Keratinocyte (primary cell): Measurements from ENCODE around the gene BEND5. TPM values are rescaled to one million over a fixed set of nuclear protein-coding genes. Genes with fewer than 3 reads are reported as not detected.

Experiments
- DNase-seq: peaks from one replicate; pipeline ENCODE4 v3.0.0-alpha.2; 2011; ENCODE audit warnings: low read depth, missing footprints, low spot score
- FAIRE-seq: peaks from 2 replicates; lab custom pipeline; 2011; peaks lifted over from hg19 to GRCh38; lab: Jason Lieb, UNC
- H2AFZ ChIP-seq: 2 replicates; pipeline ENCODE4 v1.6.0; 2012; ENCODE audit warnings: low read length, control low read depth, inconsistent platforms; ENCODE audit not compliant: control insufficient read depth
- H3K27ac ChIP-seq: 2 replicates; pipeline ENCODE4 v1.5.1; 2011; ENCODE audit warnings: low read length; ENCODE audit not compliant: control insufficient read depth, insufficient read depth
- H3K27me3 ChIP-seq: 3 replicates; pipeline ENCODE4 v1.6.0; 2011; ENCODE audit warnings: low read length; ENCODE audit not compliant: control insufficient read depth, insufficient read depth; ENCODE audit errors: extremely low read depth
- H3K36me3 ChIP-seq, 2 experiments: 2 replicates in 1 of 2; 3 replicates in 1 of 2; pipeline ENCODE4 v1.5.1; 2011; ENCODE audit warnings: low read length in 2 of 2, mild to moderate bottlenecking in 1 of 2; ENCODE audit not compliant: control insufficient read depth in 2 of 2, insufficient read depth in 2 of 2; ENCODE audit errors: extremely low read depth in 1 of 2
- H3K4me1 ChIP-seq: 3 replicates; pipeline ENCODE4 v1.5.1; 2011; ENCODE audit warnings: low read length; ENCODE audit not compliant: control insufficient read depth, insufficient read depth; ENCODE audit errors: extremely low read depth
- H3K4me2 ChIP-seq: 3 replicates; pipeline ENCODE4 v1.6.0; 2011; ENCODE audit warnings: low read depth, low read length; ENCODE audit not compliant: control insufficient read depth, insufficient read depth; ENCODE audit errors: extremely low read depth
- H3K4me3 ChIP-seq, 3 experiments: fragments of 200-600 bp in 1 of 3; sonication (generic) in 1 of 3; 2 replicates in 2 of 3; 3 replicates in 1 of 3; pipeline ENCODE4 v1.5.1; 2011 to 2016; ENCODE audit warnings: low read length in 3 of 3, mild to moderate bottlenecking in 3 of 3, control low read depth in 2 of 3, inconsistent platforms in 1 of 3, low read depth in 1 of 3, mixed read lengths in 1 of 3, mixed run types in 1 of 3, moderate library complexity in 1 of 3; ENCODE audit not compliant: control insufficient read depth in 2 of 3, insufficient read depth in 2 of 3; ENCODE audit errors: extremely low read depth in 1 of 3
- H3K79me2 ChIP-seq: 2 replicates; pipeline ENCODE4 v1.6.0; 2012; ENCODE audit warnings: low read length; ENCODE audit not compliant: control insufficient read depth, insufficient read depth
- H3K9ac ChIP-seq: 3 replicates; pipeline ENCODE4 v1.6.0; 2011; ENCODE audit warnings: low read length; ENCODE audit not compliant: control insufficient read depth, insufficient read depth; ENCODE audit errors: extremely low read depth
- H3K9me1 ChIP-seq: 3 replicates; pipeline ENCODE4 v1.6.0; 2011; ENCODE audit warnings: low read length; ENCODE audit not compliant: control insufficient read depth, insufficient read depth; ENCODE audit errors: extremely low read depth
- H3K9me3 ChIP-seq: 2 replicates; pipeline ENCODE4 v1.5.1; 2012; ENCODE audit warnings: low read depth, low read length; ENCODE audit not compliant: control insufficient read depth
- H4K20me1 ChIP-seq: 3 replicates; pipeline ENCODE4 v1.6.0; 2011; ENCODE audit warnings: low read length; ENCODE audit not compliant: control insufficient read depth, insufficient read depth; ENCODE audit errors: extremely low read depth
- CTCF ChIP-seq, 3 experiments: IDR thresholded peaks in 1 of 3; conservative IDR thresholded peaks in 1 of 3; optimal IDR thresholded peaks in 1 of 3; 2 replicates in 2 of 3; 3 replicates in 1 of 3; pipeline versions ENCODE3 to v1.5.1; 2011; ENCODE audit warnings: low read length in 3 of 3, mild to moderate bottlenecking in 3 of 3, moderate library complexity in 2 of 3, control low read depth in 1 of 3, inconsistent platforms in 1 of 3; ENCODE audit not compliant: insufficient read depth in 2 of 3; ENCODE audit errors: extremely low read depth in 1 of 3
- EZH2 ChIP-seq: IDR thresholded peaks from one replicate; pipeline ENCODE4 v1.6.1; 2012; ENCODE audit warnings: inconsistent platforms, mild to moderate bottlenecking, low read length, moderate library complexity
- dilution Hi-C: fragments of 300-500 bp; cut with MboI; formaldehyde crosslinking; loops from one replicate; pipeline ENCODE4 v1.7.0; 2020; ENCODE audit warnings: low sequenced_read_pairs; ENCODE audit not compliant: extremely low pct_ligation_motif_present
- polyA plus RNA-seq, 5 experiments: library from polyadenylated mRNA; depleted of rRNA in 3 of 5; stranded (reverse) in 3 of 5; stranded (forward) in 1 of 5; unstranded in 1 of 5; fragments of >200 nt; gene quantifications; 1 replicate in 1 of 5; 2 replicates in 3 of 5; 3 replicates in 1 of 5; pipeline versions ENCODE4 v1.2.1 to v1.2.3, GENCODE V29; 2011 to 2012; ENCODE audit warnings: missing spikeins in 2 of 5, low read depth in 1 of 5, low replicate concordance in 1 of 5

The BEND5 gene
- polyA plus RNA-seq, 1 donor (not counting 4 experiments of a cell fraction or from before 2014, with no cell fraction given), result not detected

DNA sequence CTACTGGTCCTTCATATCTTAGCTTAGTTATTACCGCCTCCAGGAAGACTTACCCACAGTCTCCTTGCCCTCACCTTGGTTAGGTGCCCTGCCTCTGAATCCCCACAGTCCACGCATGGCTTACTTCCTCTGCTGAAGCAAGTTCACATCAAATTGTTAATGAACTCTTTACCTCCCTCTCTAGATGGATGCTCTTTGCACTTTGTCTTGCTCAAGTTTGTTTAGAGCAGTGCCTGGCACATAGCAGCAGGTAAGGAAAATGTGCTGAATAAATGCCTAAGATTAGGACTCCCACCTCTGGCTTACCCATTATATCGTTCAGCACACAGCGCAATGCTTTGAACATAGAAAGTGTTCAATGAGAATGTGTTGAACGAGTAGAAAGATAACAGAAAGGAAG lies 90.5 kb downstream of the BEND5 start:
- Histone ChIP-seq H3K9me3 (no peaks in the 10 kb centered on the region), H3K9ac (no peak overlapping the region), H3K27me3 (no peaks in the 10 kb centered on the region), H2AFZ (no peak overlapping the region), H3K79me2 (no peaks in the 10 kb centered on the region), H3K36me3 (no peaks in the 10 kb centered on the region), H3K9me1 (no peaks in the 10 kb centered on the region), H3K4me3 (no peak overlapping the region), H4K20me1 (no peaks in the 10 kb centered on the region), H3K27ac (no peak overlapping the region), H3K4me2 (no peak overlapping the region), H3K4me1 (peaks cover 4% of the 10 kb centered on the region)
- dilution Hi-C loops, result no loop called here
- TF ChIP-seq CTCF (optimal IDR thresholded peaks at IDR 0.05 in 1 of 3, IDR thresholded peaks at IDR 0.05 in 1 of 3, conservative IDR thresholded peaks at IDR 0.05 in 1 of 3; ENCODE audit: extremely low read depth in 1 of 3, insufficient read depth in 2 of 3, low read length in 3 of 3) (no peak), EZH2 (no peak)
- DNase-seq, result no peak
- no peak for FAIRE-seq

- H3K9ac ChIP-seq, result no peak overlapping the region
- H3K79me2 ChIP-seq, result no peaks in the 10 kb centered on the region
- no peaks in the 10 kb centered on the region for H3K9me3 ChIP-seq
- H3K4me2 ChIP-seq, result no peak overlapping the region
- no peak overlapping the region for H3K27ac ChIP-seq
- no peak overlapping the region for H2AFZ ChIP-seq
- no peaks in the 10 kb centered on the region for H3K36me3 ChIP-seq
- FAIRE-seq (no peak), DNase-seq (no peak)
- H3K27me3 ChIP-seq, result no peaks in the 10 kb centered on the region
- TF ChIP-seq EZH2 (no peak), CTCF (optimal IDR thresholded peaks at IDR 0.05 in 1 of 3, IDR thresholded peaks at IDR 0.05 in 1 of 3, conservative IDR thresholded peaks at IDR 0.05 in 1 of 3; ENCODE audit: extremely low read depth in 1 of 3, insufficient read depth in 2 of 3, low read length in 3 of 3) (no peak)
- no peaks in the 10 kb centered on the region for H3K9me1 ChIP-seq
- peaks cover 4% of the 10 kb centered on the region for H3K4me1 ChIP-seq
- H3K4me3 ChIP-seq, result no peak overlapping the region
- no peaks in the 10 kb centered on the region for H4K20me1 ChIP-seq
- dilution Hi-C loops, result no loop called here
Observed at GRCh38 chr1:48684381-48684780, 92.3 kb downstream of the BEND5 start.
